RKO (cell line): ENCODE measurements around the gene KLK15.

Source experiments
- DNase-seq: peaks from one replicate; pipeline ENCODE4 v3.0.0-alpha.2; 2016; ENCODE audit warnings: low spot score

The KLK15 gene

DNA sequence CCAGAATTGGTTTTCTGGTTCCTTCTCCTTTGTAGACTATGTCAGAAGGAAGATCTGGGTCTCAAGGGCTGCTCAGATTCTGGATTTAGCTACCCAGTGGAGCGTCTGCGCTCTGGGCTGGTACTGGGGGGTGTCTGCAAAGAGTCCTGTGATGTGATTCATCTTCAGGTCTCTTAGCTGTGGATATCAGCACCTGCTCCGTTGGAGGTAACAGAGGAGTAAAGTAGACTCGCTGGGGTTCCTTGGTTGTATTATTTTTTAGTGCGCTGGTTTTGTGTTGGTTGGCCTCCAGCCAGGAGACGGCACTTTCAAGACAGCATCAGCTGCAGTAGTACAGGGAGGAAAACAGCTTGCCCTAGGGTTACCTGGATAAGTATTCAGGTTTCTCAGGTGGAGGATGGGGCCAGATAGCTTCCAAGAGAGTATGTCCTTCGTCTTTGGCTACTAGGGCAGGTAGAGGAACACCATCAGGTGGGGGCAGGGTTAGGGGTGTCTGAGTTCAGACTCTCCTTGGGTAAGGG lies 10.4 kb upstream of the KLK15 start:
- no peak for DNase-seq

GRCh38 chr19:50843205-50843604 lies 9.8 kb upstream of the KLK15 start:
- DNase-seq: no peak

DNA sequence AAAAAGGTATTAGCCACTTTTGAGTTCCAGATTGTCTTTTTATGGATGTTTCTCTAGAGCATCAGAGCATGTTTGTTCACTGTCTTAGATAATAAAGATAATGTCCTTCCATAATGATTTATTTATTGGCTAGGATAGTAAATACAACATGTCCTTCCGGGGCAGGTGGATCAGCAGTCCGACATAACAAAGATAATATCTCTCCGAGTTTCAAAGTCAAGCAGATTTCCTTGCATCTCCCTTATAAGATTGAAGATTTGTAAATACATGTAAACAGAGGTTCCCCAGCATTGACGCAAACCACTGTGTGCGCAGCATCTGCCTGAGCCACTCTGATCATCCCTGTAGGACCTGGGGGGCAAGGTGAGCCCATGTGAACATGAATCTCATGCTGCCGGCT lies 8.8 kb upstream of the KLK15 start:
- no peak for DNase-seq

GRCh38 chr19:50839712-50840655 lies 6.6 kb upstream of the KLK15 start:
- no peak for DNase-seq

DNA sequence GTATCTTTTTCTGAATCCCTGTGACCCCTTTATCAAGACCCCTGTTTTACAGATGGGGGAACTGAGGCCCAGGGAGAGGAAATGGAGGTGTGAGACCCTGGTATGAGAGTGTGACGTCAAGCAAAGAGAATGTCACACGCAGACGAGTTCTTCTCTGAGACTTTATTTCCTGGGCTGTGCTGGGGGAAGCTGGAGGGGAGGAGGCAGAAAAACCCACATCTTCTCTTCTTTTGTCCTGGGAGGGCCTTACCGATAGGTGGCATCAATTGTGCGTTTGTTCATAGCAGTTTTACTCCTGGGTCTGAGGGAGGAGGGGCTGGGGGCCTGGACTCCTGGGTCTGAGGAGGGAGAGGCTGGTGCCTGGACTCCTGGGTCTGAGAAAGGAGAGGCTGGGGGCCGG lies 4.9 kb upstream of the KLK15 start:
- peak; percentile 24 for DNase-seq

DNA sequence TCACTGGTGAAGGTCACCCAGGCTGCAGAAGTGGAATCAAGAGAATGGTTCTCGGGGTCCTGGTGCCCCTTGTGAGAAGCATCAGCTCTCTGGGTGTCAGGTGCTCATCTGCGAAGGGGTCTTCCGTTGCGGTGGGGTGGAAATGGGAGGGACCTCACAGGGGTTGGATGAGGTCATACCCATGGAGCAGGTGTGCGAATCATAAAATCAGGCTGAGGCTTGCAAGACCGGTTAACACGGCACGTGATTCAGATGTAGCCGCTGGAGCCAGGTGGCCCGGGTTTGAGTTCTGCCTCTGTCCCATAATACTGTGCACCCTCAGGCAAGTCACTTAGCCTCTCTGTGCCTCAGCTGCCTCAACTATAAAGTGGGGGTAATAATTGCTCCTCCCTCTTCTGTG lies 3.9 kb upstream of the KLK15 start:
- no peak for DNase-seq

DNA sequence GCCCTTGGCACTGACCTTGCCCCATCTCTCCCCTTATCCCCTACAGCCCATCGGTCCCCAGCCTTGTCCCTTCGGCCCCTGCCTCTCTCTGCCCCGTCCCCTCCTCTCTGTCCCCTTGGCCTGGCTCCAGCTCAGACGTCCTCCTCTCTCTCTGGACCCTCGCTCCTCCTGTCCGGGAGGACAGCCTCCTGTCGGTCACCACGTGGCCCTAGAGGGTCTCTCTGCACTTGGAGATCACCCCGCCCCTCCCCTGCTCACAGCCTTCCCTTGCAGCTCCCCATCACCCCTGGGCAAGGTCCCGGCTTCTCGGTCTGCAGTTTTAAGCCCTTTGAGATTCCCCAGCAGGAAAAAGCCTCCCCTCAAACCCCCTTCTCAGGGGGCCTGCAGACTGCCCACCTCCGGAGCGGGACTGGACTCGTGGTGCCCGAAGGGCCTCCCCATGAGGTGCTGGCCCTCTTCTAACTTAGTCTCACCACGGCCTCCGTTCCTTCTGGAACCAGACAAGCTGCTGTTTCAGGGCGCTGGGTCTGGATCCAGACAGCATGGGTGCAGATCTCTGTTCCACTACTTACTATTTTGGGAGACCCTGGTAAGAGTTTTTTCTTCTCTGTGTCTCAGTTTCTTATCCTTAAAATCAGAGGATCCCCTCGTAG lies 3.3 kb upstream of the KLK15 start:
- no peak for DNase-seq

DNA sequence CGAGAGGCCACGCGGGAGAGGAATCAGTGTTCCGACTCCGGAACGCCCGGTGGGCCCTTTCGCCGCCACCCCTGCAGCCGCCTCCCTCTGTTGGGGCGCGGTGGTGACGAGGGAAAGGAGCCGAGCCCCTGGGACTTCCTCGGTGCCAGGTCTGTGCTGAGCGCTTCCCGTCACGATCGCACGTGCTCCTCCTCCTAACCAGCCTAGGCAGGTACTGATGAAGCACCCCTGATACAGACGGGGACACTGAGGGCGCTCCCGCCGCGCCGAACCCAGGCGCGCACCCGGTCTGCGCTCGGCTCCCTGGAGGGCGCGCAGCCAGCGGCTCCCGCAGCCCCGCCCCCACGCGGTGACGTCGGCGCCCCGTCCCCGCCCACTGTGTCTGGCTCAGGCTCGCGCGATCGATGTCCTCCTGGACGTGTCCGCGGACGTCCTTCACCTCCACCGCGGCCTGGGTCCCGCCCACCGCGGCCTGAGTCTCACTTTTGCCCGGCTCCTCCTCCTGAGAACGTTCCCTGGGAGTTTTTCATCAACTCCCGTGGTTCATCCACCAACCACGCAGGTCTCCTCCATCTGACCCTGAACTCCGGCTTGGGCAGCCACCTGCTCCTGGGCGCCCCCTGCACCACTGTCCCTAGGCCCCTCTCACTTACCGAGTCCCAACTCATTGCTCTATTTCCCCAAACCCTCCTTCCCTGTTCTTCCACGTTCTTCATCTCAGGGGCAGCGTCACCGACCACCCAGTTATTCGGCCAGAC lies 2.6 kb upstream of the KLK15 start:
- peak; percentile 80 for DNase-seq

GRCh38 chr19:50835103-50835784 lies 1.9 kb upstream of the KLK15 start:
- peak; percentile 41 for DNase-seq

DNA sequence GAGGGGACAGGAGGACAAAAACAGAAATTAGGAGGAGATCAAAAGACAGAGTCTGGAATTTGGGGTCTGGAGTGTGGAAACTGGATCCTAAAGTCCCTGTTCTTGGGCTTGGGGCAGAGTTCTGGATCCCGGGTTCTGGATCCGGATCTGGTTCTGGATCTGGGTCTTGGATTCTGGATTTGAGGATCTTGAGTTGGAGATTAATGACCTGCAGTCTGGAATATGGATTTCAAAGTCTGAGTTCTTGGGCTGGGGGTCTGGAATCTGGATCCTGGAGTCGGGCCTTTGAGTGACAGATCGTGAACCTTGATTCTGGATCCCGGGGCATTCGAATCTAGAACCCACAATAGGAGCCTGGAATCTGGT lies 411 bp upstream of the KLK15 start:
- no peak for DNase-seq

DNA sequence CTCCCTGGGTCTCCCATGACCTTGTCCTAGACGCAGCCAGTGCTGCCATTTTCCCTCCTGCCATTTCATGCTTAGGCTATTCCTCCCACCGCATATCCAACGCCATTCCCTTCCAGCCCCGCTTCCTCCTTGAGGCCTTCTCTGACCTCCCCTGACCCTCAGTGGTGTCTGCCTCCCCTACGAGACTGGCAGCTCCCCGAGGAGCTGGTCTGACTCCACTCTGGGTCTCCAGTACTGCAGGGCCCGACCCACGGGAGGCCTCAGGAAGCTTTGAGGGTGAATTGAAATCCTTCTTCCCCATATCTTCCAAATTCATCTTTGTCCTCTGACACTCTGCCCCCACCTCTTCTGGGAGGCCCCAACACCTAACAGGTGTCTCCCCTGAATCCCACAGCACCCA lies 708 bp downstream of the KLK15 start:
- DNase-seq: no peak

- no peak for DNase-seq
Measured at GRCh38 chr19:50831026-50831396, 2.4 kb downstream of the KLK15 start.

GRCh38 chr19:50830266-50831025 lies 2.9 kb downstream of the KLK15 start:
- DNase-seq: no peak

- DNase-seq: no peak
Measured at GRCh38 chr19:50829801-50830200, 3.6 kb downstream of the KLK15 start.

- no peak for DNase-seq
Measured at GRCh38 chr19:50827476-50827875, 5.9 kb downstream of the KLK15 start.

- DNase-seq: no peak
Measured at GRCh38 chr19:50826492-50827240, 6.7 kb downstream of the KLK15 start.

- no peak for DNase-seq
Measured at GRCh38 chr19:50823389-50824042, 9.9 kb downstream of the KLK15 start, which contains the start of gene KLK1. Gene KLK1 (minus strand): TSS chr19:50823787. CDS start chr19:50823748, 39 bp downstream.

- no peak for DNase-seq
Measured at GRCh38 chr19:50822661-50823208, 10.6 kb downstream of the KLK15 start.

- DNase-seq: no peak
Measured at GRCh38 chr19:50821622-50822021, 11.8 kb downstream of the KLK15 start.

- DNase-seq: no peak
Measured at GRCh38 chr19:50821248-50821612, 12.1 kb downstream of the KLK15 start.
